HG03469 (cell line): ENCODE measurements around the gene KDM4B.

Experiments used
- ATAC-seq: cut with Tn5 transposase; IDR thresholded peaks from one replicate; pipeline ENCODE4 v1.9.1; 2021; ENCODE audit warnings: mild to moderate bottlenecking, moderate library complexity, moderate number of reproducible peaks; ENCODE audit not compliant: unreplicated experiment

KDM4B gene

GRCh38 chr19:5048091-5048726 is 79.3 kb downstream of the KDM4B start:
- ATAC-seq, result no peak

GRCh38 chr19:5048727-5049553 is 80.0 kb downstream of the KDM4B start:
- no peak for ATAC-seq

- ATAC-seq, result no peak
Observed at GRCh38 chr19:5049561-5049960, 80.6 kb downstream of the KDM4B start.

- no peak for ATAC-seq
Observed at GRCh38 chr19:5050067-5050656, 81.2 kb downstream of the KDM4B start.

GRCh38 chr19:5050905-5051304 is 82.0 kb downstream of the KDM4B start:
- no peak for ATAC-seq

- ATAC-seq, result no peak
Observed at GRCh38 chr19:5051619-5052018, 82.7 kb downstream of the KDM4B start.

GRCh38 chr19:5052515-5052914 is 83.6 kb downstream of the KDM4B start:
- no peak for ATAC-seq

- no peak for ATAC-seq
Observed at GRCh38 chr19:5052945-5053485, 84.1 kb downstream of the KDM4B start.

- ATAC-seq, result no peak
Observed at GRCh38 chr19:5053661-5054060, 84.7 kb downstream of the KDM4B start.

- no peak for ATAC-seq
Observed at GRCh38 chr19:5054551-5055456, 85.9 kb downstream of the KDM4B start.

GRCh38 chr19:5055457-5055776 is 86.5 kb downstream of the KDM4B start:
- ATAC-seq, result no peak

- ATAC-seq, result no peak
Observed at GRCh38 chr19:5057860-5058259, 88.9 kb downstream of the KDM4B start.

- ATAC-seq, result no peak
Observed at GRCh38 chr19:5058521-5059212, 89.8 kb downstream of the KDM4B start.

- no peak for ATAC-seq
Observed at GRCh38 chr19:5059213-5059574, 90.3 kb downstream of the KDM4B start.

GRCh38 chr19:5059793-5060192 is 90.9 kb downstream of the KDM4B start:
- no peak for ATAC-seq

GRCh38 chr19:5062195-5062594 is 93.3 kb downstream of the KDM4B start:
- ATAC-seq, result no peak

GRCh38 chr19:5062799-5063198 is 93.9 kb downstream of the KDM4B start:
- no peak for ATAC-seq

GRCh38 chr19:5063873-5064645 is 95.1 kb downstream of the KDM4B start:
- no peak for ATAC-seq

GRCh38 chr19:5064896-5065295 is 96.0 kb downstream of the KDM4B start:
- ATAC-seq, result no peak

GRCh38 chr19:5065663-5066093 is 96.8 kb downstream of the KDM4B start:
- ATAC-seq, result no peak
